ENCODE results near the gene ZNF600.
"Not testable (repeated sequence)": the region's sequence is repeated elsewhere in the genome, so short reads cannot be mapped to it uniquely, and the experiment has no call there.

DNA sequence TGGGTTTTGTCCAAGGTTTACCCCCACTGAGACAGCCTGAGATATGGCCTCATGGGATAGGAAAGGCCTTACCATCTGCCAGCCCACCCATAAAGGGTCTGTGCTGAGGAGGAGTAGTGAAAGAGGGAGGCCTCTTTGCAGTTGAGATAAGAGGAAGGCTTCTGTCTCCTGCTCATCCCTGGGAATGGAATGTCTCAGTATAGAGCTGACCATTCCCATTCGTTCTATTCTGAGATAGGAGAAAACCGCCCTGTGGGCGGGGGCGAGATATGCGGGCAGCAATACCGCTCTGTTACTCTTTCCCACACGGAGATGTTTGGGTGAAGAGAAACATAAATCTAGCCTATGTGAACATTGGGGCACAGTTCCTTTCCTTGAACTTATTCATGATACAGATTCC lies 45.2 kb downstream of the ZNF600 start:
- not testable (repeated sequence) for TF ChIP-seq EZH2 (IDR thresholded peaks at IDR 0.05; ENCODE audit: insufficient read depth, poor library complexity, severe bottlenecking); EZH2phosphoT487 (IDR thresholded peaks at IDR 0.05; ENCODE audit: insufficient read depth, low read depth)

All from GM23248 (cell line).